SK-N-SH treated with all-trans-retinoic acid at 6 μM for 48 hours (cell line): ENCODE results near the gene TMEM135.

ENCODE experiments used
- ATAC-seq: fragments of 200-7000 bp; cut with Tn5 transposase; 3 replicates; pipeline ENCODE4 v1.9.1; 2020; ENCODE audit warnings: mild to moderate bottlenecking, moderate library complexity
- ARNTL ChIP-seq: fragments of 450-650 bp; formaldehyde crosslinking; IDR thresholded peaks from 2 replicates; pipeline ENCODE4 v1.5.0; 2020; ENCODE audit warnings: low read depth, mild to moderate bottlenecking, moderate library complexity, borderline replicate concordance
- BACH2 ChIP-seq: fragments of 250-450 bp; sonication (Bioruptor Pico); IDR thresholded peaks from 2 replicates; pipeline ENCODE4 v1.9.0; 2021; ENCODE audit warnings: mild to moderate bottlenecking, borderline replicate concordance
- CREB5 ChIP-seq: fragments of 250-450 bp; sonication (Bioruptor Pico); IDR thresholded peaks from 2 replicates; pipeline ENCODE4 v1.5.1; 2020; ENCODE audit warnings: low read depth, mild to moderate bottlenecking, moderate library complexity
- CSDC2 ChIP-seq: fragments of 250-450 bp; sonication (Bioruptor Pico); IDR thresholded peaks from 2 replicates; pipeline ENCODE4 v1.5.0; 2020; ENCODE audit warnings: mild to moderate bottlenecking, moderate library complexity
- ESRRG ChIP-seq: fragments of 250-450 bp; sonication (Bioruptor Pico); IDR thresholded peaks from 2 replicates; pipeline ENCODE4 v1.6.1; 2021; ENCODE audit warnings: mild to moderate bottlenecking
- GLIS3 ChIP-seq: fragments of 250-450 bp; sonication (Bioruptor Pico); IDR thresholded peaks from 2 replicates; pipeline ENCODE4 v1.5.0; 2020; ENCODE audit warnings: mild to moderate bottlenecking, moderate library complexity
- ISL1 ChIP-seq: fragments of 250-450 bp; sonication (Bioruptor Pico); IDR thresholded peaks from 2 replicates; pipeline ENCODE4 v2.1.2; 2022; ENCODE audit warnings: mild to moderate bottlenecking, moderate library complexity
- OSR1 ChIP-seq: fragments of 250-450 bp; sonication (Bioruptor Pico); IDR thresholded peaks from 2 replicates; pipeline ENCODE4 v1.8.0; 2022; ENCODE audit warnings: moderate library complexity, mild to moderate bottlenecking, inconsistent platforms
- PATZ1 ChIP-seq: fragments of 250-450 bp; sonication (Bioruptor Pico); IDR thresholded peaks from 2 replicates; pipeline ENCODE4 v1.8.0; 2020; ENCODE audit warnings: mild to moderate bottlenecking, moderate library complexity, borderline replicate concordance
- POU6F1 ChIP-seq: fragments of 250-450 bp; sonication (Bioruptor Pico); IDR thresholded peaks from 2 replicates; pipeline ENCODE4 v1.8.0; 2021; ENCODE audit warnings: low read depth, mild to moderate bottlenecking, moderate library complexity, borderline replicate concordance
- PPARA ChIP-seq: fragments of 250-450 bp; sonication (Bioruptor Pico); IDR thresholded peaks from 2 replicates; pipeline ENCODE4 v1.5.0; 2020; ENCODE audit warnings: mild to moderate bottlenecking, borderline replicate concordance
- RARB ChIP-seq: fragments of 250-450 bp; sonication (Bioruptor Pico); IDR thresholded peaks from 2 replicates; pipeline ENCODE4 v1.8.0; 2021; ENCODE audit warnings: mild to moderate bottlenecking, moderate library complexity
- SNAI2 ChIP-seq: fragments of 250-450 bp; sonication (Bioruptor Pico); IDR thresholded peaks from 2 replicates; pipeline ENCODE4 v1.5.0; 2020; ENCODE audit warnings: mild to moderate bottlenecking, moderate library complexity
- TCF4 ChIP-seq: fragments of 250-450 bp; sonication (Bioruptor Pico); IDR thresholded peaks from 2 replicates; pipeline ENCODE4 v1.8.0; 2021; ENCODE audit warnings: mild to moderate bottlenecking, moderate library complexity, borderline replicate concordance
- TOX ChIP-seq: fragments of 250-450 bp; sonication (Bioruptor Pico); IDR thresholded peaks from 2 replicates; pipeline ENCODE4 v1.8.0; 2021; ENCODE audit warnings: mild to moderate bottlenecking, moderate library complexity, borderline replicate concordance
- TSHZ2 ChIP-seq: fragments of 250-450 bp; sonication (Bioruptor Pico); IDR thresholded peaks from 2 replicates; pipeline ENCODE4 v1.5.0; 2020; ENCODE audit warnings: mild to moderate bottlenecking, moderate library complexity
- ZC3H10 ChIP-seq: fragments of 250-450 bp; sonication (Bioruptor Pico); IDR thresholded peaks from 2 replicates; pipeline ENCODE4 v1.5.1; 2021; ENCODE audit warnings: mild to moderate bottlenecking, moderate library complexity
- ZFP3 ChIP-seq: fragments of 250-450 bp; sonication (Bioruptor Pico); IDR thresholded peaks from 2 replicates; pipeline ENCODE4 v1.5.0; 2020; ENCODE audit warnings: mild to moderate bottlenecking, moderate library complexity
- ZFP30 ChIP-seq: fragments of 450-650 bp; formaldehyde crosslinking; IDR thresholded peaks from 2 replicates; pipeline ENCODE4 v1.5.0; 2022; ENCODE audit warnings: mild to moderate bottlenecking, moderate library complexity
- ZNF565 ChIP-seq: fragments of 450-650 bp; formaldehyde crosslinking; conservative IDR thresholded peaks from 2 replicates; pipeline ENCODE4 v1.5.0; 2020; ENCODE audit warnings: low read depth, mild to moderate bottlenecking, moderate library complexity
- ZNF70 ChIP-seq: fragments of 450-650 bp; formaldehyde crosslinking; IDR thresholded peaks from 2 replicates; pipeline ENCODE4 v1.5.0; 2020; ENCODE audit warnings: mild to moderate bottlenecking, moderate library complexity
- ZNF8 ChIP-seq: fragments of 450-650 bp; formaldehyde crosslinking; IDR thresholded peaks from 2 replicates; pipeline ENCODE4 v1.5.0; 2020; ENCODE audit warnings: mild to moderate bottlenecking, moderate library complexity
- TF ChIP-seq, protein P1 (sequence below): fragments of 250-450 bp; sonication (Bioruptor Pico); IDR thresholded peaks from 2 replicates; pipeline ENCODE4 v1.5.1; 2021; ENCODE audit warnings: mild to moderate bottlenecking, moderate library complexity

Gene TMEM135

DNA sequence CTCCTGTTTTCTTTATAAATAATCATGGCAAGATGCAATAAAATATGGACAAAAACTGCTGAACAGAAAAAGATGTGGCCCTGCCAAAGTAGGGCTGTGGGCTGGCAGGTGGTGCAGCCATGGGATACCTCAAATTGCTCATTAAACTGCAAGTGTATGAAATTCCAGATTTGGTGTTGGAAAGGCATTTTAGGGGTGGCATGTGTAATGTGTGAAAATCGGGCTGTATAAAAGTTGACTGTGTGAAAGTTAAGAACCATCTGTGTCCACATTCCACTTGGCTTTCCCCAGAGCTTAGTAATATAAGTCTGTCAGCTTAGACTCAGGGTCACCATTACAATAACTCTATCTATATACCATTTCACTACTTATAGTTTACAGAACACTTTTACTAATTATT lies 47.7 kb upstream of the TMEM135 start (continued):
- TF ChIP-seq PATZ1 (CRISPR knock-in tag) (no peak), ZC3H10 (no peak), ARNTL (no peak), ZNF565 (CRISPR knock-in tag) (no peak)

- ATAC-seq, result peak; percentile 85
- TF ChIP-seq ESRRG (CRISPR knock-in tag) (no peak), ZNF8 (no peak), ZC3H10 (no peak), ZNF70 (no peak), ZFP30 (CRISPR knock-in tag) (no peak), ISL1 (peak; percentile 76), CSDC2 (no peak; the same call in 1 of the 2 replicates), ARNTL (no peak), OSR1 (CRISPR knock-in tag) (no peak), BACH2 (CRISPR knock-in tag) (no peak), ZFP3 (CRISPR knock-in tag) (peak; percentile 35; the same call in 1 of the 2 replicates), PATZ1 (CRISPR knock-in tag) (peak; percentile 61; the same call in 1 of the 2 replicates), CREB5 (CRISPR knock-in tag) (0 out of 2 replicates have a peak, but pooled peaks have one; percentile 38), PPARA (CRISPR knock-in tag) (no peak), TCF4 (no peak), SNAI2 (CRISPR knock-in tag) (no peak), ZNF565 (CRISPR knock-in tag) (no peak), RARB (CRISPR knock-in tag) (no peak), TOX (no peak), TSHZ2 (CRISPR knock-in tag) (no peak), GLIS3 (CRISPR knock-in tag) (0 out of 2 replicates have a peak, but pooled peaks have one; percentile 12), POU6F1 (CRISPR knock-in tag) (no peak)
- TF ChIP-seq, protein P1, sequence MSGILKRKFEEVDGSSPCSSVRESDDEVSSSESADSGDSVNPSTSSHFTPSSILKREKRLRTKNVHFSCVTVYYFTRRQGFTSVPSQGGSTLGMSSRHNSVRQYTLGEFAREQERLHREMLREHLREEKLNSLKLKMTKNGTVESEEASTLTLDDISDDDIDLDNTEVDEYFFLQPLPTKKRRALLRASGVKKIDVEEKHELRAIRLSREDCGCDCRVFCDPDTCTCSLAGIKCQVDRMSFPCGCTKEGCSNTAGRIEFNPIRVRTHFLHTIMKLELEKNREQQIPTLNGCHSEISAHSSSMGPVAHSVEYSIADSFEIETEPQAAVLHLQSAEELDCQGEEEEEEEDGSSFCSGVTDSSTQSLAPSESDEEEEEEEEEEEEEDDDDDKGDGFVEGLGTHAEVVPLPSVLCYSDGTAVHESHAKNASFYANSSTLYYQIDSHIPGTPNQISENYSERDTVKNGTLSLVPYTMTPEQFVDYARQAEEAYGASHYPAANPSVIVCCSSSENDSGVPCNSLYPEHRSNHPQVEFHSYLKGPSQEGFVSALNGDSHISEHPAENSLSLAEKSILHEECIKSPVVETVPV, result no peak
Observed at GRCh38 chr11:86990515-86990914, 47.2 kb upstream of the TMEM135 start.
